ENCODE measurements around the gene ERG.
A peak's percentile ranks its signal among the peaks of the same experiment; 100 is the strongest.

Gene ERG

DNA sequence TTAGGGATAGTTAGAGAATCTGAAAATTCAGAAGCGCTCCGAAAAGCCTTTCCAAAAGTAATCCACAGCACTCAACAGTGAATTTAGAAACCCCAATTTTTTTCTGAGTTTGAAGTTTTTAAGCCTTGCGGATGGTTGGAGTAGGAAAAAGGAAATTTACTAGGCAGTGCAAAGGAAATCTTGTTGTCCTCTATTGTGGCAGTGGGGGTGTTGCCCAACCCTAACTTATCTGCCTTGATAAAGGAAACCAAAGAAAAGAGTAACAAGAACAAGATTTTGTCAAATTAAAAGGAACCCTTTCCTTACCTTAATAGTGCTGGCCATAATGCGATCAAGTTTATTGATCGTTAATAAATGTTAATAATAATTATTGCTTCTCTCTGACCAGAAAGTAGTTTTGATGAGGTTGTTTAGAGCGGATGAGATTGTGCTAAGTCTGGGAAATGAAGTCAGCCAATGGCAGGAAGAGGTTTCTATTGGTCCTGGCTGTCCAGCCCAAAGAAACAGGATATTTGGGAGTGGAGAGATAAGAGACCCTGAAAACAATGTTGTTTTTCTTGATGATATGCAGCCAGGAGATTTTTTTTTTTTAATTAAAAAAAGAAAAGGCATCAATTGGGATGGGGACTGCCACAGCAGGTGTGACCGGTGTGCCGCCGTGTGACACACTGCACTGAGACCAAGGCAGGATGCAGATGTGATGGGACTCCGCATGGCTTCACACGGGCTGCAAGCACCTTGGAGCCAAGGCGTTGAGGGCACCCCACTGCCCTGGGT, at the start of gene ERG:
TSS of gene ERG (minus strand) at position 421 of the 777 bp plus-strand sequence. CDS start at position 324, 97 bp downstream.
- no peak for DNase-seq

DNA sequence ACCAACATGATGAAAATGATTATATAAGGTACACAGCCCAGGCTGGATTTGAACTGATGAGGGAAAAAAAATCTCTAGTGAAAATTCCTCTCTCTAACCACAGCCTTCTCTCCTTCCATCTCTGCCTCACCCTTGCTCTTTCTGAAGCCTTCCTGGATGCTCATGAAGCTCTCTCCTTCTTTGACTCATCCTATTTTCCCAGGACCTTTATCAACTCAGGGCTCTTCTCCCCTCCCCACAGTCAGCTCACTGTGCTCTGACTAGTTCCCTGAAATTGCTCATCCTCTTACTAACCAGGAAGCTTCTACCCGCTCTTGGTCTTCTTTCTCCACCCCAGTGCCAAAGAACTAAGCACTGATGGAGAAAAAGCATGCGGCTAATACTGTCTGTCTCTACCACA, 46.4 kb upstream of the ERG start:
- no peak for DNase-seq

- DNase-seq: no peak
Observed at GRCh38 chr21:38542263-38542662, 44.0 kb upstream of the ERG start.

GRCh38 chr21:38538353-38538752, 40.1 kb upstream of the ERG start:
- DNase-seq: no peak

- no peak for DNase-seq
Observed at GRCh38 chr21:38534591-38534990, 36.3 kb upstream of the ERG start.

DNA sequence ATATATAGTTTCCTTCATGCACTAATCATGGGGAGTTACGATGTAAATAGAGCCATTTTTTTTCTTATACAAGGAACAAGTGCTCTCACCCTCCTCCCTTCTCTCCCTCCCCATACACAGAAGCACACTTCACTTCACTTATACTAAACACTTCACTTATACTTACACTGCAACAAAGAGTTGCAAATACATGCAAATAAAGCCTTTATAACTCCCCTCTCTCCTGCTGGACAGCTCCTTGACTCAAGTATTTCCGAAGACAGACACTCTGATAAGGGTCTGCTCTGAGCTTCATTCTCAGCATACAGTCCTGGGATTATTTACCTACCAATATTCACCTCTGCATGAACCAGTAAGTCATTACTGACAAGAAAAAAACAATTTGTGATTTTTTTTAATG, 35.6 kb upstream of the ERG start:
- no peak for DNase-seq

DNA sequence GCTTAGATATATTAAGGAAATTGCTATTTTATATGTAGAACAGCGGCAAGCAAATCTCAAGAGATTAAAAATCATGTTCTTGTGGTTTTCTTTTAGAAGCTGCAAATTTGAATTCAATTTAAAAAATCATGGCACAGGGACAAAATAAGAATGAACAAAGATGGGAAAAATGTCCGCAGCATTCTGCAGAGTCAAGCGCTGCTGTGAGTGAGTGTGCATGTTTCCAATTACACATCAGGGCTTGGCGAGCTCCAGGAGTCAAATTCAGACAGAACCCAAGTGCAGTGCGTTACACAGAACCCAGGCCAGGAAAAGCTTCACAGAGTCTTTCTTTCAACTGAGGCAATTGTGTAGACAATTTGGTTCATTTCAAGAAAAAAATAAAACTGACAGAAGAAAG, 33.3 kb upstream of the ERG start:
- DNase-seq: no peak

DNA sequence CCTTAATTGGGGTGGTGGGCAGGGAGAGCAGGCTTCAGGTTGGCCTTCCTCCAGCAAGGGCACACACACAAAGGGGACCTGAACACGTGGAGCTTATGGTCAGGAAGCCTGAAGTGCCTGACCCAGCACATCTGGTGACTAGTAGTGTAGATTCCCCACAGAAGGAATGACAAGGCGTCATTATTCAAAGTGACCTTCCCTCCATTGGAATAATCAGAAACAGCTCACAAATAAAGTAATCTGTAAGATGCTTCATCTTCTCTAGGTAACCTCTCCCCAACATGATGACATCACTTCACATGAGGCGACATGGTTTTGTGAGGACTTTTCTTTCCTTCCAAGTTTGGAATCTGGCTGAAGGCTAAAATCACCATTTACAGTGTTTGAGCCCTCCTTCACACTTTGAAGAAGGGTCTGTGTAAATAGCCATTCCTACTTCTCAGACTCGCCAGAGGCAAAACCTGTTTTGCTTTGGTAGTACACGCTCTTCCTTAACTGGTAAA, 32.8 kb upstream of the ERG start:
- DNase-seq: no peak

GRCh38 chr21:38527737-38528136, 29.5 kb upstream of the ERG start:
- no peak for DNase-seq

DNA sequence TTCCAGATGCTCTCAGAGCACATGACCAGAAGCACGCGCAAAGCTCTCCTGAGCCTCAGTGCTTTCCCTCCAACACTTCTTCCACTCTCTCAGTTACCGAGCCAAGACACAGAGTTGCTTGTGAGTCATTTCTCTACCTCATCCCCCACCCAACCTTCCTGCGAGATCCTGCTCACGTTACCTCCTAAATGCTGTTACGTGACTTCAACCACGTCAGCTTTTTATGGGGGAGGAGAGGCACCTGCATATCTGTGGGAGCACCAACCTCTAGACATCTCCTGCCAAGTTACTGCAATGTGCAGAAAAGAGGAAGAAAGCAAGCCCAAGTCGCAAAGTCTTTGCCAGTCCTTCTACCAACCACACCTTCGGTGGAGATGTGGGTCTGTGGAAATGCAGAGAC, 27.2 kb upstream of the ERG start:
- DNase-seq: no peak

GRCh38 chr21:38524168-38525153, 26.2 kb upstream of the ERG start:
- no peak for DNase-seq

GRCh38 chr21:38520511-38520910, 22.2 kb upstream of the ERG start:
- DNase-seq: no peak

- no peak for DNase-seq
Observed at GRCh38 chr21:38511662-38512243, 13.5 kb upstream of the ERG start.

GRCh38 chr21:38511198-38511597, 12.9 kb upstream of the ERG start:
- no peak for DNase-seq

DNA sequence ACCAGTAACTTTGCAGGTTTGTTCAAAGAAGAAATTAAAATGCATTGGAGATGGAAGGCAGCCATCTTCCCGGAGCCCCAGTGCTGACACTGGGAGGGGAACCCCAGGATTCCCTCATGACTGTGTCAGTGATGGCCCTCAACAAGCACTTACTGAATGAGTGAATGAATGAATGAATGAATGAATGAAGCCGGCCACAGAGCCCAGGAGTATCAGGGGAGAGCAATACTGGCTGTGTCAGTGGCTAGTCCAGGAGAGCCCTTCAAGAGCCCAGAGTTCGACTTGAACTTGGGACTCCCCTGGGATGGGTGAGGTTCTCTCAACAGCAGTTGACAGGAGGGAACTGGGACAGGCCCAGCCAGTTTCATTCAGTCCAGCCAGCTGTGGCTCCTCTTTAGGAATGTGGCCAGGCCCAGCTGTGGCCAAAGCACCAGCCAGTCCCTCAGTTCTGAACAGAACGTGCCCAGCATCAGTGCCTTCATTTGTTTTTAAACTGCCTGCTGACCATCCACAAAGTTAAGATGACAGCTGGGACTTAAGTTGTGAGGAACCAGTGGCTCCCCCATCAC, 9.2 kb upstream of the ERG start:
- DNase-seq: no peak

DNA sequence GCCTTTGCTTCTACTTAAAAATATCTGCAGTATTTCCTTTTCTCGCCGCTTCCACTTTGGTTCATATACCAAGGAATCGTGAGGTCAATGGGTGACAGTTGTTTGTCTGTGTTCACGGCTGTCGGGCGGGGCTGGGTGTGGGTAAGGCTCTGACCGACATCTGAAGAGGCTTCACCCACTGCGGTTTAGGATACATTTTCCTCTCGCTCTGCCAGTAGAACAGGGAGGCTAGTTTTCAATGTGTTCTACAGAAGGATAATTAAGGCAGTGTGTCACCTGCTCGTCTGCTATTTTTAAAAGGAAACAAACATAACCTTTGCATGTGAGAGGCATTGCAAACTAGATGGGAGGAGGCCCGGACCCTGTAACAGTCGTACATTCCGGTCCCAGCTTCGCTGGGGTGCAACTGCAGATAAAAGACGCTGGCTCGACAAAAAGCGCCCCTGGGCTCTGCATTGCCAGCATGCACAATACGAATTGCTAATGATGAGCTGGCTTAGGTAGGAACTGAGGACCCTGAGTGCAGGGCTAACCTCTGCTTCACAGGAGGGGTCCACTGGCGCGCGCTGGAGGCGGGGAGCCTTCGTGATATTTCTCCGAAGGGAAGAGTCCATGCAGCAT, 8.5 kb upstream of the ERG start:
- DNase-seq: no peak

GRCh38 chr21:38505654-38506523, 7.6 kb upstream of the ERG start:
- no peak for DNase-seq

DNA sequence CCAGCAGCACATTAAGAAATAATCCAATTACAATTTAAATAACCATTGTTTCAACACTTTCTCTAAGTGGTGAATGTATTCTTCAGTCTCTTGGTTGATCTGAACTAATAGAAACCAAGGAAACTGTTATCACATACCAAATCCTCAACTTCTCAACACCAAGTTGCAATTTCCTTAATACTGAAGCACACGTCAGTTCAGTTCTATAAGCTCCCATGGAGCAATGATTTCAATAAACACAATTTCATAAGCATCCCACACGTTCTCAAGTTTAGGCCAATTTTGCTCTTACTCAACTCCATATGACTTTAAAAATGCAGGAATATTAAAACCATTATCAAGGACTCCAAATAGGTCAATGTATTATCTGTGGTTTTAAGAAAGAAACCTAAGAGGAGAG, 5.8 kb upstream of the ERG start:
- DNase-seq: no peak

- peak; percentile 28 for DNase-seq
Observed at GRCh38 chr21:38503583-38503982, 5.3 kb upstream of the ERG start.

DNA sequence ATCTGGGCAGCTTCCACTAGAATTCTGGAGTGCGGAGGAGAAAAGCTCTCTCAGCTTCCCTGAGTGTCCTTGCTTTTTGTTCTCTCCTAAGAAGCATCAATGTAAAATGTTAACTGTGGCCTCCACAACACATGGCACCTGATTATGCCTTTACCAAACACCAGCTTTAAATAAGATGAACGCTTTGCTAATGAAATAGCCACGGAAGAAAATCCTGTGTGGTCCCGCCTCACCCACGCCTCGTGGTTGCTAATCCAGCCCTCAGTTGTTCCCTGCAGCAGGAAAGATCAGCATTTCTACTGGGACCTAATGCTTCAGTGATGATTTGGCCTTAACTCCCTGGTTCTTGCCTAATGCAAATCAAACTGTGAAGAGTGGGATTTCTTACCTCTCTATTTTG, 1.8 kb upstream of the ERG start:
- no peak for DNase-seq

DNA sequence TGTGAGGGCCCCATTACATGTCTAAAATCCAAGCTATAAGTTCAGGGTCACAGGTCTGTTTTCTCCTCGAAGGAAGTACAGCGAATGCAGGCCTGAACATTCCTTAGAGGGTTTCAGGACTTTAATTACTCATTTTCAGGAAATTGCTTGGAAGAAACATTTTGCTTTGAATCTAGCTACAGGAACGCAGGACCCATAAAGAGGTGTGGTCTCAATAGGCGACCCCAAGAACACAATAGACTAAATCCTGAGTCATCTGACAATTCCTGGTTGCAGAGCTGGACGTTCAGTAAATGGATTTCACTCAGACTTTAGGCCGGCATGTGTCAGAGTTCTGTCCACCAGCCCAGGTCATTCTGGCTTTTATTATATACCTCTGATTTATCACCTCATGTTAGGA, 1.0 kb upstream of the ERG start:
- no peak for DNase-seq

DNA sequence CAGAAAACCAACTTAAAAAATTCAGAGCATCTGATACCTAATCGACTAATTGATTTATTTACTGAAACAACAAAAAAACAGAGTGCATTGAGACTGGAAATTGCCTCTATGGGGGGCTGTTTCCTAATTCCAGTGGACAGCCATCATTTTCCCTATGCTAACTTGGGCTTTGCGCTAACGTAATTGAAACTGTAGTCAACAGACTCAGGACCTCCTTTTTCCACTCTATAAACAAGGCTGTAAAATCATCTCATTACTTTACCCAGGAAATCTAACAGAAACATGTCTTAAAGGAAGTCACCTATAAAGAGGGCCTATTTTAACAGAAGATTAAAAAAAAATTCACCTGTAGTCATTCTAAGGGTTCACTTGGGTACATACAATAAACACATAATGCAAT, 2.1 kb downstream of the ERG start:
- DNase-seq: no peak

All from T1000 (cell line).